Ectodermal cell (in vitro differentiated cells): Measurements from ENCODE around the gene HIVEP1.

Source experiments
- H3K27ac ChIP-seq: 2 replicates; pipeline ENCODE4 v1.7.0; 2013; ENCODE audit warnings: mild to moderate bottlenecking, low read depth, low read length; ENCODE audit not compliant: insufficient read depth, poor library complexity, severe bottlenecking
- H3K27me3 ChIP-seq: 2 replicates; pipeline ENCODE4 v1.7.0; 2013; ENCODE audit warnings: mild to moderate bottlenecking, low read length; ENCODE audit not compliant: insufficient read depth, control insufficient read depth, poor library complexity, severe bottlenecking
- H3K36me3 ChIP-seq: one replicate; pipeline ENCODE4 v1.7.0; 2013; ENCODE audit warnings: low read length; ENCODE audit not compliant: control insufficient read depth, insufficient read depth
- H3K4me1 ChIP-seq: one replicate; pipeline ENCODE4 v1.7.0; 2013; ENCODE audit warnings: low read length; ENCODE audit not compliant: control insufficient read depth, insufficient read depth
- H3K4me3 ChIP-seq: 2 replicates; pipeline ENCODE4 v1.7.0; 2013; ENCODE audit warnings: low read depth, low read length, control low read depth; ENCODE audit not compliant: insufficient read depth
- H3K9me3 ChIP-seq: 2 replicates; pipeline ENCODE4 v1.7.0; 2013; ENCODE audit warnings: mild to moderate bottlenecking, low read length, moderate library complexity; ENCODE audit not compliant: control insufficient read depth
- WGBS, 2 experiments: methylation state at CpG; one replicate each; pipeline ENCODE4 v1.1.7; 2013; ENCODE audit warnings: missing lambda C conversion rate in 2 of 2; 5-methylcytosine and 5-hydroxymethylcytosine counted together

HIVEP1 gene

DNA sequence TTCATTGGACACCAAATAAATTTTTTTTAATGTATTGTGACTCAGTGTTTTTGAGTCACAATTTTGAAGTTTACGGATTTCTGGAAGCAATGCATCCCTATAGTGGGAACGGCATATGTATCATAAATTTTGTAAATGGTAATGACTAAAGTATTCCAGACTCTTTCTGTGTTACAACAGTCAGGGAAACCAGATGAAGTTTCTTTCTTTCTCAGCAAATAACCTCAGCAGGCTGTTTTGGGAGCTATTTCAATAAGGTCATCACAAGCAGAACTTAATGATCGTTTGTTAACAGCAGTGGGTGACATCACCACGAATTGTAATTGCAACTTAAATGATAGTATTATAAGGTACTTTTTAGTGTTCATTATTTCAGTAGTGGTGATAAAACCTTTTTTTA lies 52.0 kb downstream of the HIVEP1 start:
- no peak overlapping the region for H3K4me3 ChIP-seq
- no peaks in the 10 kb centered on the region for H3K27me3 ChIP-seq
- H3K36me3 ChIP-seq: no peaks in the 10 kb centered on the region
- H3K9me3 ChIP-seq: no peaks in the 10 kb centered on the region
- peaks cover 8% of the 10 kb centered on the region for H3K4me1 ChIP-seq
- no peak overlapping the region for H3K27ac ChIP-seq
- 94 to 99% methylated on average over 4 of the region's 4 CpGs for WGBS, 2 experiments

DNA sequence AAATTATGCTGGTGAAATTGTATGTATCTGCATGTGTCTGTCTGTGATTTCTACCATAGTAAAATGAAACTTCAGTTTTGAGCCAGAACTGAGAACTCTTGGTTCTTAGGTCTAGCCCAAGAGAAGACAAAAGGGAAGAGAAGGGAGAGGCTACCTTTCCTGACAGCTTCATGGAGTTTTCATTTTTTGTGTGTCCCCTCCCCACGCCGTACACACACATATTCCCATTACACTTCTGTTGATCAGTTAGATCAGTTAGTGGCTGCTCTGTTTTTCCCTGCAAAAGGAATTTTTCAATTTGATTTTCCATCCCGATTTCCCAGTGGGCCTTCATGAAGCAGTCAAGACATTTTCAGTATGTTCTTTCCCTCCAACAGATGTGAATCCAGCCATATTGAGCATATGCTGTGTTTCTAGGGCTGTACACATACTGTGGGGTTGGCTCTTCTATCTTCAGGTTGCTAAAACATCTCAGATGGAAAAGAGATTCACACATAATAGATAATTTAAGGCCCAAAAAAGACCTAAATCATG lies 52.5 kb downstream of the HIVEP1 start:
- Histone ChIP-seq H3K4me3 (no peak overlapping the region), H3K4me1 (peaks cover 8% of the 10 kb centered on the region), H3K27ac (no peak overlapping the region), H3K27me3 (no peaks in the 10 kb centered on the region), H3K36me3 (no peaks in the 10 kb centered on the region), H3K9me3 (no peaks in the 10 kb centered on the region)
- WGBS, 2 experiments: 86 to 95% methylated on average over 3 of the region's 3 CpGs

DNA sequence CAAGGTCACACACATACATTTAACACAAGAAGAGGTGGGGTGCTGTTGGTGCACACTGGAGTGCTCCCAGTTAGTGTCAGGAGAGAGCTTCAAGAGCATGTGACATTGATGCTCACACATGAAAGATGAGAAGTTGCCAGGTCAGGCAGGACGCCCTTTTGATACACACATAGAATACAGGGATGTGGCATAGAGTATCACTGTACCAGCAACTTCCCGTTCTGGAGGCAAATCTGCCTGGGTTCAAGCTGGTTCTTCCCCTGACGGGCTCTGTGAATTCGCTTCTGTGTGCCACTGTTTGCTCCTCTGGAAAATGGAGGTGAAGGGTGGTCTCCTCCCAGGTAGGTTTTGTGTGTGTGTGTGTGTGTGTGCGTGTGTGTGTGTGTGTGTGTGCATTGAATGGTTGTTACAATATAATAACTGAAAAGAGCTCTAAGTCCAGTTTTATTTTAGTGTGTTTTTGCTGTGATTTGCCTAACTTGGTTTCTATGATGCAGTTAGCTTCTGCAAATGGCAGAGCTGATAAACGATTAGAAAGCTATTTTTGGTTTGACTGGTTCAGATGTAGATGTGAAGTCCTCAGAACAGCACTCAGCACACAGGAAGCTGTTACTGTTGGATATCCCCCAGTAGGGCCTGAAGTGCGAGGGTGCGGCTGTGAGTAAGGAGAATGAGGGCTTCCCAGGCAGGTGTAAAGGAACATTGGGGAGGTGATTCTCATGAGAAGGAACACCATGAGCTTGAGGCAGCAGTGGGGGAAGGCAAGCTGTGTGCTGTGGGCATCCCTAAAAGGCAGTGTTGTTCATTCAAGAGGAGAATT lies 53.4 kb downstream of the HIVEP1 start:
- peaks cover 6% of the 10 kb centered on the region for H3K4me1 ChIP-seq
- H3K4me3 ChIP-seq: no peak overlapping the region
- H3K27me3 ChIP-seq: no peaks in the 10 kb centered on the region
- no peaks in the 10 kb centered on the region for H3K36me3 ChIP-seq
- H3K9me3 ChIP-seq: no peaks in the 10 kb centered on the region
- 81 to 82% methylated on average over 8 of the region's 8 CpGs for WGBS, 2 experiments
- H3K27ac ChIP-seq: no peak overlapping the region

DNA sequence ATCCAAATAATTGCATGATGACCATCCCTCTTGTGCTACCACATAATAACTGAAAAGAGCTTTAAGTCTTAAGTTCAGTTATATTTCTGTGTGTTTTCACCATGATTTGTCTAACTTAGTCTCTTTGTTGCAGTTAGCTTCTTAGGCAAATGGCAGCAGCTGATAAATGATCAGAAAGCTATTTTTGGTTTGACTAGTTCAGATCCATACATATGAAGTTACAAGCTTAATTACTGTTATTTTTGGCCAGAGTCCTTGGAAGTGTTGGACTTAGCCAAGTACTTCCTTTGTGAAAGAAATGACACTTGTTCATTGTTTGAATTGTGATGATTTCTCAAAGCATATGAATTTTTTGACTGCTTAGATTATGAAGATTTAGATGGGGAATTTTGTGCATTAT lies 54.2 kb downstream of the HIVEP1 start:
- H3K27me3 ChIP-seq: no peaks in the 10 kb centered on the region
- no peak overlapping the region for H3K4me3 ChIP-seq

DNA sequence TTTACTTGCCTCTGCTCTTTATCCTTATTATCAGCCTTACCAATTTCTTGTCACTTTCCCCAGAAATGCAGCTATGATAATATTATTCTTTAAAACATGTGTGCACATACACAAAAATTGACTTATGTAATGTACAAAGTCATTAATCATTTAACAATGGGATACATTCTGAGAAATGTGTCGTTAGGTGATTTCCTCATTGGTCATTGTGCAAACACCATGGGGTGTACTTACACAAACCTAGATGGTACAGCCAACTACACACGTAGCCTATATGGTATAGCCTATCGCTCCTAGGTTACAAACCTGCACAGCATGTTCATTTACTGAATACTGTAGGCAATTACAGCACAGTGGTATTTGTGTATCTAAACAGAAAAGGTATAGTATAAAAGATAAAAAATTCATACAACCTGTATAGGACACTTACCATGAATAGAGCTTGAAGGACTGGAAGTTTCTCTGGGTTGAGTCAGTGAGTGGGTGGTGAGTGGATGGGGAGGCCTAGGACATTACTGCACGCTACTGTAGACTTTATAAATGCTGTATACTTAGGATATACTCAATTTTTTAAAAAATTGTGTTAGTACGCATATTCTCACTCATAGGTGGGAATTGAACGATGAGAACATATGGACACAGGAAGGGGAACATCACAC lies 56.9 kb downstream of the HIVEP1 start:
- H3K36me3 ChIP-seq: no peaks in the 10 kb centered on the region
- WGBS, 2 experiments: 95 to 98% methylated on average over 4 to 6 of the region's 6 CpGs
- H3K4me3 ChIP-seq: no peak overlapping the region
- no peaks in the 10 kb centered on the region for H3K9me3 ChIP-seq
- H3K27me3 ChIP-seq: no peaks in the 10 kb centered on the region
- H3K4me1 ChIP-seq: no peaks in the 10 kb centered on the region
- H3K27ac ChIP-seq: no peak overlapping the region

More for the DNA sequence above, 54.2 kb downstream of the HIVEP1 start:
- no peaks in the 10 kb centered on the region for H3K36me3 ChIP-seq
- no peak overlapping the region for H3K27ac ChIP-seq
- no peaks in the 10 kb centered on the region for H3K4me1 ChIP-seq
- H3K9me3 ChIP-seq: no peaks in the 10 kb centered on the region

DNA sequence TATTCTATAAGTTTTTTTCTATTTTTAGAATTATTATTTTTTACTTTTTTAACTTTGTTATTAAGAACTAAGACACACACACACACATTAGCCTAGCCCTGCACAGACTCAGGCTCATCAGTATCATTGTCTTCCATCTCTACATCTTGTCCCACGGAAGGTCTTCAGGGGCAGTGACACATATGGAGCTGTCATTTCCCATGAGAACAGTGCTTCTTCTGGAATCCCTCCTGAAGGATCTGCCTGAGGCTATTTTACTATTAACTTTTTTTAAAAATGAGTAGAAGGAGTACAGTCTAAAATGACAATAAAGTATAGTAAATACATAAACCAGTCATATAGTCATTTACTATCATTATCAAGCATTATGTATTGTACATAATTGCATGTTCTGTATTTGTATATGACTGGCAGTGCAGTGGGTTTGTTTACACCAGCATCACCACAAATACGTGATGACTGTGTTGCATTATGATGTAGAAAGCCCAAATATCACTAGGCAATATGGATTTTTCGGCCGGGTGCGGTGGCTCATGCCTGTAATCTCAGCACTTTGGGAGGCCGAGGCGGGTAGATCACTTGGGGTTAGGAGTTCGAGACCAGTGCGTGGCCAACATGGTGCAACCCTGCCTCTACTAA lies 57.9 kb downstream of the HIVEP1 start:
- no peaks in the 10 kb centered on the region for H3K9me3 ChIP-seq
- H3K27me3 ChIP-seq: no peaks in the 10 kb centered on the region
- no peak overlapping the region for H3K4me3 ChIP-seq
- 94 to 96% methylated on average over 9 of the region's 9 CpGs for WGBS, 2 experiments
- H3K36me3 ChIP-seq: no peaks in the 10 kb centered on the region
- H3K4me1 ChIP-seq: no peaks in the 10 kb centered on the region
- no peak overlapping the region for H3K27ac ChIP-seq

DNA sequence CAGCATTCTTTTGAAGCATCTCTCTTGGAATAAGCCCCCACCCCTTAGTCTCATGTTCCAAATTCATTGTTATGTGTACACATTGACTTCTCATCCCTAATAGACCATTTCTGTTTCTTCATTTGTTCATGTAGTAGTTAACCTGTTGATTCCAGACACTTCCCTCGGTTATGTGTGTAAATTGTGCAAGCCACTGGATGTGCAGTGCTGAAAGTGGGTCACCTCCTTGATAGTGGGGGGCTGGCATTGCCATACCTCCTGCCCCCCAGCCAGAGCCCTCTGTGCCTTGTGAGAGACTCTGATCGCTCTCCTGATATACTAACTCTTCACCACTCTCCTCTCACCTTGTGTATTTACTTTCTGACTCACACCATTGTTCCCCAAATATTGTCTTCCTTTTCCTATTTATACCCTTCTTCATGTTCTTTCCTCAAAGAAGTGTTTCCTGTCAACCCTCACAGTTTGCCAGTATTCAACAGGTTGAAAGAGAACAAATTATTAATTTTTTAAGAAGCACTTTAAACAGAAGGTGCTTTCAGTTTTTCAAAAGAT lies 59.0 kb downstream of the HIVEP1 start:
- no peaks in the 10 kb centered on the region for H3K36me3 ChIP-seq
- no peaks in the 10 kb centered on the region for H3K4me1 ChIP-seq
- WGBS, 2 experiments: 91 to 97% methylated on average over 2 of the region's 2 CpGs
- H3K4me3 ChIP-seq: no peak overlapping the region
- no peaks in the 10 kb centered on the region for H3K9me3 ChIP-seq
- H3K27ac ChIP-seq: no peak overlapping the region
- no peaks in the 10 kb centered on the region for H3K27me3 ChIP-seq

DNA sequence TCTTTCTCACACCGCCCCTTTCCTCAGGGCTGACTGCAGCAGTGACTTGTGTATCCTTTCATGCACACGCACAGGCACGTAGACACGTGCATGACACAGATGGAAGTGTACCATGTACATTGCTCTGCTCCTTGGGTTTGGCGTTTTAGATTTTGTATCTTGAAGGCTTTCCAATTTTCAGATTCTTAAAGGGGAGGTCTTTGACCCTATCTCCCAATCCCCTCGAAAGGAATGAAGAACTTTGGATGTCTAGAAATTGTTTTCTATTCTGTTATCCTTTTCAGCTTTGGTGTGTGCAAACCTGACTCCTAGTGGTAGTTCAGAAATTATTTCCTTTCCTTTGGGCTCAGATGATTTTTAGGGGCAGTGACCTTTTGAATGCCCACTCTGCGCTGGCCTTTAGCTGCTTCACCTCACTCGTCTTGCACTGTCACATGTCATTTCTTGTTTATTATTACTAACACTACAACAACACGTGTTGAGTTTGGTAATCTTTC lies 63.0 kb downstream of the HIVEP1 start:
- Histone ChIP-seq H3K9me3 (no peaks in the 10 kb centered on the region), H3K27ac (no peak overlapping the region), H3K27me3 (no peaks in the 10 kb centered on the region), H3K36me3 (no peaks in the 10 kb centered on the region), H3K4me3 (no peak overlapping the region), H3K4me1 (no peaks in the 10 kb centered on the region)
- WGBS, 2 experiments: 90% methylated on average over 8 to 9 of the region's 9 CpGs

DNA sequence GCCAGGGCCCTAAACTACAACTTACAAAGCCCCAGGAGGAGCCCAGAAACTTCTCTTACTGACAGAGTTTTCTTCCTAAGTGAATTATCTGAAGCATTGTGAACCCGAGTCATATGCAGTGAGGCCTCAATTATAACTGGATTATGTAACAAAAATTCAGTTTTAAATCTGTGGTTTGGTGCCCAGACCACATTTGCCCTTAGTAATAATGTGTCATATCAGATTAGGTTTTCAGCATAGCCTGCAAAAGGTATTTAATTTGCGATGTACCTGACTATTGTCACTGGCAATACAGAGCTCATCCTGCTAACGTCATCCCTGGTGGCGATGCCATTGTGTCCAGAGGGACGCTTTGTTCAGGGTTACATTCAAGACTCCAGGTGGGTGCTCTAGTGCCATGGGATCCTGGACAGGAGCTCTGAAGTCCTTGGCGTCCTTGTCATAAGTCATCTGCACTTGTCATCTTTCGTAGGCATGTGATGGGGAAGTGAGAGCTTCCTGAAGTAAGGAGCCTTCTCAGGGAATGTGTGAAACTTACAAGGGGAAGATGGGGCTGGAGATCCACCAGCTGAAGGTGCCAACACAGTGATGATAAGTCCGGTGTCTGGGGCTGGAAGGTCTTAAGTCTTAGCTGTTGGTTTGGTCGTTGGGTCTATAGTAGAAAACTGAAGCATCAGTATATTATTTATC lies 65.1 kb downstream of the HIVEP1 start:
- Histone ChIP-seq H3K4me1 (no peaks in the 10 kb centered on the region), H3K4me3 (no peak overlapping the region), H3K27me3 (no peaks in the 10 kb centered on the region), H3K27ac (no peak overlapping the region), H3K9me3 (no peaks in the 10 kb centered on the region), H3K36me3 (no peaks in the 10 kb centered on the region)
- WGBS, 2 experiments: 95 to 98% methylated on average over 8 to 9 of the region's 9 CpGs
